Testis (tissue), 2 donors: Measurements from ENCODE around the gene PEX7.

Source experiments
- POLR2A ChIP-seq: fragments of 450-650 bp; IDR thresholded peaks from one replicate; pipeline ENCODE4 v1.6.1; 2017; ENCODE audit warnings: antibody characterized with exemption, mild to moderate bottlenecking, moderate library complexity
- TF ChIP-seq, protein P1 (sequence below), 3 experiments: fragments of 450-650 bp in 2 of 3; fragments of 200-600 bp in 1 of 3; sonication (generic) in 1 of 3; IDR thresholded peaks; one replicate each; pipeline ENCODE4 v1.5.1; 2016 to 2019; ENCODE audit warnings: antibody characterized with exemption in 3 of 3, mild to moderate bottlenecking in 2 of 3, moderate library complexity in 1 of 3

GRCh38 chr6:136859430-136859829, 37.0 kb downstream of the PEX7 start:
- TF ChIP-seq, protein P1, sequence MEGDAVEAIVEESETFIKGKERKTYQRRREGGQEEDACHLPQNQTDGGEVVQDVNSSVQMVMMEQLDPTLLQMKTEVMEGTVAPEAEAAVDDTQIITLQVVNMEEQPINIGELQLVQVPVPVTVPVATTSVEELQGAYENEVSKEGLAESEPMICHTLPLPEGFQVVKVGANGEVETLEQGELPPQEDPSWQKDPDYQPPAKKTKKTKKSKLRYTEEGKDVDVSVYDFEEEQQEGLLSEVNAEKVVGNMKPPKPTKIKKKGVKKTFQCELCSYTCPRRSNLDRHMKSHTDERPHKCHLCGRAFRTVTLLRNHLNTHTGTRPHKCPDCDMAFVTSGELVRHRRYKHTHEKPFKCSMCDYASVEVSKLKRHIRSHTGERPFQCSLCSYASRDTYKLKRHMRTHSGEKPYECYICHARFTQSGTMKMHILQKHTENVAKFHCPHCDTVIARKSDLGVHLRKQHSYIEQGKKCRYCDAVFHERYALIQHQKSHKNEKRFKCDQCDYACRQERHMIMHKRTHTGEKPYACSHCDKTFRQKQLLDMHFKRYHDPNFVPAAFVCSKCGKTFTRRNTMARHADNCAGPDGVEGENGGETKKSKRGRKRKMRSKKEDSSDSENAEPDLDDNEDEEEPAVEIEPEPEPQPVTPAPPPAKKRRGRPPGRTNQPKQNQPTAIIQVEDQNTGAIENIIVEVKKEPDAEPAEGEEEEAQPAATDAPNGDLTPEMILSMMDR (IDR thresholded peaks at IDR 0.05) = no peak
- TF ChIP-seq POLR2A = no peak
